Kidney (tissue), 14 donors: ENCODE measurements around the gene AAK1. TPM values are rescaled to one million over a fixed set of nuclear protein-coding genes. Genes with fewer than 3 reads are reported as not detected.

Experiments used
- DNase-seq, 5 donors: peaks; one replicate each; pipeline ENCODE4 v3.0.0-alpha.2; 2013 to 2020
- FAIRE-seq: peaks from 2 replicates; lab custom pipeline; 2012; peaks lifted over from hg19 to GRCh38; lab: Jason Lieb, UNC
- H3K27ac ChIP-seq, 2 donors: one replicate each; pipeline ENCODE4 v1.7.0; 2013; ENCODE audit warnings: low read depth in 2 of 2, low read length in 2 of 2, inconsistent platforms in 1 of 2
- H3K27me3 ChIP-seq: one replicate; pipeline ENCODE4 v1.7.1; 2013; ENCODE audit warnings: low read length, inconsistent platforms; ENCODE audit not compliant: control insufficient read depth, insufficient read depth
- H3K36me3 ChIP-seq, 3 donors: one replicate each; pipeline versions ENCODE4 v1.7.0 to v1.7.1; 2013; ENCODE audit warnings: low read length in 3 of 3, control low read depth in 1 of 3, inconsistent platforms in 1 of 3; ENCODE audit not compliant: insufficient read depth in 3 of 3, control insufficient read depth in 2 of 3
- H3K4me1 ChIP-seq, 3 donors: one replicate each; pipeline versions ENCODE4 v1.7.0 to v1.7.1; 2013; ENCODE audit warnings: low read length in 3 of 3, inconsistent platforms in 1 of 3, low read depth in 1 of 3; ENCODE audit not compliant: control insufficient read depth in 2 of 3, insufficient read depth in 2 of 3
- H3K4me3 ChIP-seq, 3 donors: one replicate each; pipeline versions ENCODE4 v1.7.0 to v1.8.1; 2013; ENCODE audit warnings: low read length in 3 of 3, control low read depth in 1 of 3, inconsistent platforms in 1 of 3
- H3K9ac ChIP-seq, 3 donors: one replicate each; pipeline versions ENCODE4 v1.7.0 to v1.7.1; 2013; ENCODE audit warnings: low read length in 3 of 3, control low read depth in 1 of 3, inconsistent platforms in 1 of 3
- H3K9me3 ChIP-seq, 3 donors: one replicate each; pipeline versions ENCODE4 v1.7.0 to v1.7.1; 2013; ENCODE audit warnings: low read length in 3 of 3, control low read depth in 1 of 3, inconsistent platforms in 1 of 3; ENCODE audit not compliant: control insufficient read depth in 2 of 3, insufficient read depth in 1 of 3
- intact Hi-C: fragments of 100-400 bp; cut with DNase I; formaldehyde crosslinking; loops from one replicate; pipeline ENCODE4 v1.11.1; 2022
- polyA plus RNA-seq: library from polyadenylated mRNA; stranded (reverse); fragments of 350-450 nt; fragmentation: Illumina TruSeq; extraction: RNeasy Lipid Tissue Mini Kit (QIAGEN cat#74804); gene quantifications from one replicate; pipeline ENCODE4 v1.2.3, GENCODE V29; 2014; ENCODE audit warnings: low read depth, low replicate concordance; ENCODE audit not compliant: insufficient read depth
- total RNA-seq: library from RNA; stranded (reverse); fragmentation: NEBNext Ultra II Directional; extraction: Animal tissue kit (Norgen Biotek cat#: 25700); gene quantifications from one replicate; pipeline ENCODE4 v1.2.1, GENCODE V29; 2021
- TF ChIP-seq, protein P1 (sequence below): IDR thresholded peaks from 3 replicates; pipeline ENCODE4 v1.5.1; 2012; ENCODE audit warnings: mild to moderate bottlenecking, moderate library complexity, borderline replicate concordance; ENCODE audit not compliant: insufficient read depth; ENCODE audit errors: extremely low read depth
- donor health status: control.
- donor health status: control.
- donor health status: control.
- donor health status: control.
- donor health status: control.
- donor health status: DM: yes; HTN: yes; CAD: no.
- donor health status: Normal renal cell carcinoma (clear cell type).

The AAK1 gene
- total and polyA plus RNA-seq, 2 donors from 2014 or later: 25.8 to 93.7 TPM

DNA sequence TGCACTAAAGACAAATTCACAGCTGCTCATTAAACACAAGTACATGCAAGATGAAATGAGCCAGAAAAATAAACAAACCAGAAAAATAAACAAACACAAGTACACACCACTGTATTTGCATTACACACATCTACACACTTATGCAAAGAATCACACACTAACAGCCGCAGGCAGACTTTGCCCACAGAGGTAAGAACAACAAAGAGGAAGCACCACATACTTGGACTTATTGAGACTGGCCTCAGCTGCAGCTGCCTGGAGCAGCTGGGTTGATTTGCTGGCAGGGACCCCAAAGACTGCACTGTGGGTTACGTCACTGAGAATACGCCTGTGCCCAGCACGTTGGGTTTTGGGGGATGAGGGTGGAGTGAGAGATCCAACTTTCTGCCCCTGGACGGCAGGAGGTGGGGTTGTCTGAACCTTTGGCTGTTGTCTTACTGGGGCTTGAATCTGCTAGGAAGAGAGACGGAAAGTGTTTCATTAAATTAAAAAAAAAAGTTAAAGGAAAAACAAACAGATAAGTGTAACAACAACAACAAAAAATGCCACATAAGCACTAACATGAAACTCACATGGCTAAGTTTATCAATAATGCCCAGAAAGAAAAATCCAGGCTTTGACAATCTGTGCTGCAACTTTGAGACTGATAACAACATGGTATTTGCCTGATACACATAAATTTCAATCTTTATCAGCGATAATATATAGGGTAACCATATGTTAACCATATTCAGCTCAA lies 134.4 kb downstream of the AAK1 start:
- Histone ChIP-seq H3K9ac (no peak overlapping the region), H3K36me3 (peaks cover 6 to 69% (median 48%) of the 10 kb centered on the region in 3 donors), H3K4me3 (no peak overlapping the region), H3K9me3 (no peaks in the 10 kb centered on the region), H3K27ac (no peak overlapping the region), H3K4me1 (no peaks in the 10 kb centered on the region), H3K27me3 (no peaks in the 10 kb centered on the region)
- intact Hi-C loops: no loop called here
- DNase-seq (no peak), FAIRE-seq (no peak)
- TF ChIP-seq, protein P1, sequence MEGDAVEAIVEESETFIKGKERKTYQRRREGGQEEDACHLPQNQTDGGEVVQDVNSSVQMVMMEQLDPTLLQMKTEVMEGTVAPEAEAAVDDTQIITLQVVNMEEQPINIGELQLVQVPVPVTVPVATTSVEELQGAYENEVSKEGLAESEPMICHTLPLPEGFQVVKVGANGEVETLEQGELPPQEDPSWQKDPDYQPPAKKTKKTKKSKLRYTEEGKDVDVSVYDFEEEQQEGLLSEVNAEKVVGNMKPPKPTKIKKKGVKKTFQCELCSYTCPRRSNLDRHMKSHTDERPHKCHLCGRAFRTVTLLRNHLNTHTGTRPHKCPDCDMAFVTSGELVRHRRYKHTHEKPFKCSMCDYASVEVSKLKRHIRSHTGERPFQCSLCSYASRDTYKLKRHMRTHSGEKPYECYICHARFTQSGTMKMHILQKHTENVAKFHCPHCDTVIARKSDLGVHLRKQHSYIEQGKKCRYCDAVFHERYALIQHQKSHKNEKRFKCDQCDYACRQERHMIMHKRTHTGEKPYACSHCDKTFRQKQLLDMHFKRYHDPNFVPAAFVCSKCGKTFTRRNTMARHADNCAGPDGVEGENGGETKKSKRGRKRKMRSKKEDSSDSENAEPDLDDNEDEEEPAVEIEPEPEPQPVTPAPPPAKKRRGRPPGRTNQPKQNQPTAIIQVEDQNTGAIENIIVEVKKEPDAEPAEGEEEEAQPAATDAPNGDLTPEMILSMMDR: no peak

DNA sequence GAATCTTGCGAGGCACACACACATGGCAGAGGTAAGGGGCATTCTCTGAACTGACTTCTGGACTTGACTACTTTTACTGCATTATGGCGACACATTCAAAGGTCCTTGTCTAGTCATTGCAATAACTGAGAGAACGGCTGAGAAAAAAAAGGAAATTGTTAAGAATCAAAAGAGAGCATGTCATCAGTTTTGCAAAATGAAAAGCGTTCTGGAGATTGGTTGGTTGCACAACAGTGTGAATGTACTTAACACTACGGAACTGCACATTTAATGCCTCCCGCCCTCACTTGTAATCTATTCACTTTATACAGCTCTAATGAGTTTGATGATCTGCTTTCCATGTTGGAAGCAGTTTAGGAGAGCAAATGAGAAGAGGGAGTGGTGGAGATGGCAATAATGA lies 137.8 kb downstream of the AAK1 start:
- no peak overlapping the region for H3K4me3 ChIP-seq
- H3K27ac ChIP-seq: no peak overlapping the region
- peaks cover 2 to 42% (median 32%) of the 10 kb centered on the region in 3 donors for H3K36me3 ChIP-seq
- TF ChIP-seq, protein P1: no peak
- H3K9me3 ChIP-seq: no peaks in the 10 kb centered on the region
- FAIRE-seq (no peak), DNase-seq (no peak)
- intact Hi-C loops: no loop called here
- H3K9ac ChIP-seq: no peak overlapping the region
- no peaks in the 10 kb centered on the region for H3K27me3 ChIP-seq
- no peaks in the 10 kb centered on the region for H3K4me1 ChIP-seq

DNA sequence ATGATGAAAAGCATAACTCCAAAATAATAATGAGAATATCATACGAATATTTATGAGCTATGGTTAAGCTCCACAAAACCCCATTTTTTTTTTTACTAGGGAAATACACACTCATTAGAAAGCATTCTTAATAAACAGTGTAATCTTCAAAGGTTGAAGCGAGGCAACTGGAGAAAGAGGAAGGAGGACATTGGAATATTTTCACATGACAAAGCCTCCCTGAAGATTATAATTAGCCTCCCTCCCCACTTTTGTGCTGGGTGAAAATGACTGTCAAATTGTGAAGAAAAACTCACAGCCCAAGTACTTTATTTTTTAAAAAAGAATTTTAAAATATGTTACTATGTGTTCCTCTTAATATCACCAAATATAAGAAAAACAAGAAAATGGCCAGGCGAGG lies 142.2 kb downstream of the AAK1 start:
- FAIRE-seq (no peak), DNase-seq (no peak)
- Histone ChIP-seq H3K4me1 (no peaks in the 10 kb centered on the region), H3K27me3 (no peaks in the 10 kb centered on the region), H3K9me3 (no peaks in the 10 kb centered on the region), H3K36me3 (peaks cover 0 to 21% (median 12%) of the 10 kb centered on the region in 3 donors), H3K27ac (no peak overlapping the region), H3K4me3 (no peak overlapping the region), H3K9ac (no peak overlapping the region)
- intact Hi-C loops: no loop called here
- TF ChIP-seq, protein P1: no peak

DNA sequence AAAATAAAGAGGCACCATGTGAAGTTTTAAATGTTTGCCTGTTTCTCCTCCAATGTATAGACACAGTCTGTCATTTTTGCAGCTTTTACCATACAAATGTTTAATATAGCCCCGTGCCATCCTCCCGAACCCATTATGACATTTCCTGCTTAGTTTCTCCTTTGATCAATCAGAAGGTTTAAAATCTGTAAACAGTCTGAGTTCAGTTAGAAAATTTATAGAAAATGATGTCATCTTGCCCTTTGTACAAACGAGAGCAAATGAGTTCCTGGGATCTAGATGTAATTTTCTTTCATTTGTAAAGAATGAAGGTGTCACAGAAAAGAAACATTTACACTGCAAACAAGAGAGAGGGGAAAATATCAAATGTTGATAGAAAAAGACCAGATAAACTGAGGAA lies 143.6 kb downstream of the AAK1 start:
- no peak for DNase-seq

More for the DNA sequence above, 143.6 kb downstream of the AAK1 start:
- H3K27ac ChIP-seq: no peak overlapping the region
- FAIRE-seq: no peak
- no peaks in the 10 kb centered on the region for H3K4me1 ChIP-seq
- peaks cover 0 to 11% (median 7%) of the 10 kb centered on the region in 3 donors for H3K36me3 ChIP-seq
- H3K9me3 ChIP-seq: no peaks in the 10 kb centered on the region
- no peak overlapping the region for H3K4me3 ChIP-seq
- no peak overlapping the region for H3K9ac ChIP-seq
- no peaks in the 10 kb centered on the region for H3K27me3 ChIP-seq
- TF ChIP-seq, protein P1: no peak
- intact Hi-C loops: no loop called here
